ENCODE results near the gene CIZ1. TPM values are rescaled to one million over a fixed set of nuclear protein-coding genes. Genes with fewer than 3 reads are reported as not detected.
A peak's percentile ranks its signal among the peaks of the same experiment; 100 is the strongest.
"Not testable (repeated sequence)": the region's sequence is repeated elsewhere in the genome, so short reads cannot be mapped to it uniquely, and the experiment has no call there.

The CIZ1 gene
- total RNA-seq, 1 donor from 2014 or later, result 140 TPM

DNA sequence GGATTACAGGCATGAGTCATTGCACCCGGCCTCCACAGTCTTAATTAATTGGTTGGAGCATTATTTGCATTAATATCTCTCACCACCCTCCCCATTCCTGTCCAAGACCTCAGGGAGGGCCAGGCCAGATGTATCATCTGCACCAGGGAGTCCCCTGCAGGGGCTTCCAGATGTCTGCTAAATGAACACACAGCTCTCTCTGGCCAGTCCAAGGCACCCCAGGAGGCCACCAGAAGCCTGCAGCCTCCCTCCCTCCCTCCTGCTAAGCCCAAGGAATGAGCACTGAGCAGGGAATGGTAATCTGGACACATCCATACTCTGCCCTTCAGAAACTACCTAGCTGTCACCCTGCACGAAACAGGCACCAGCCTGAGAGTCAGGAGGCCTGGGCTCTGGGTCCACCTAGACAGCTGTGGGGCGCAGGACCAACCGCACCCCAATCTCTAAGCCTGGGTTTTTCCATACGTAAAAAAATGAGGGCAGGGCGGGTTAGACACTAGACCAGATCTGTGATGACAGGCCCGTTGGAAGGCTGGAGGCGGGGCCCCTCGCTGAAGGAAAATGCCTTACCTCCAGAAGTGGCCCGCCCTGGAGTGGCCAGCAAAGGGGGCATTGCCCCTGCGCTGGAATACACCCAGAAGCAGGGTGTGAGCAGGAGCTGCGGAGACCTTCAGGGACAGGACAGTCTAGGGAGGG, 8.3 kb downstream of the CIZ1 start:
- Mint-ChIP-seq H3K36me3 (ENCODE audit: low read depth) (peaks cover 33% of the 10 kb centered on the region), H3K9me3 (ENCODE audit: low read depth) (no peaks in the 10 kb centered on the region), H3K27ac (ENCODE audit: unreplicated experiment) (no peak overlapping the region), H3K4me3 (ENCODE audit: unreplicated experiment) (no peak overlapping the region), H3K27me3 (ENCODE audit: low read depth) (no peaks in the 10 kb centered on the region), H3K4me1 (ENCODE audit: low read depth) (peaks cover 3% of the 10 kb centered on the region)
- TF ChIP-seq, protein P1, sequence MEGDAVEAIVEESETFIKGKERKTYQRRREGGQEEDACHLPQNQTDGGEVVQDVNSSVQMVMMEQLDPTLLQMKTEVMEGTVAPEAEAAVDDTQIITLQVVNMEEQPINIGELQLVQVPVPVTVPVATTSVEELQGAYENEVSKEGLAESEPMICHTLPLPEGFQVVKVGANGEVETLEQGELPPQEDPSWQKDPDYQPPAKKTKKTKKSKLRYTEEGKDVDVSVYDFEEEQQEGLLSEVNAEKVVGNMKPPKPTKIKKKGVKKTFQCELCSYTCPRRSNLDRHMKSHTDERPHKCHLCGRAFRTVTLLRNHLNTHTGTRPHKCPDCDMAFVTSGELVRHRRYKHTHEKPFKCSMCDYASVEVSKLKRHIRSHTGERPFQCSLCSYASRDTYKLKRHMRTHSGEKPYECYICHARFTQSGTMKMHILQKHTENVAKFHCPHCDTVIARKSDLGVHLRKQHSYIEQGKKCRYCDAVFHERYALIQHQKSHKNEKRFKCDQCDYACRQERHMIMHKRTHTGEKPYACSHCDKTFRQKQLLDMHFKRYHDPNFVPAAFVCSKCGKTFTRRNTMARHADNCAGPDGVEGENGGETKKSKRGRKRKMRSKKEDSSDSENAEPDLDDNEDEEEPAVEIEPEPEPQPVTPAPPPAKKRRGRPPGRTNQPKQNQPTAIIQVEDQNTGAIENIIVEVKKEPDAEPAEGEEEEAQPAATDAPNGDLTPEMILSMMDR (IDR thresholded peaks at IDR 0.05), result no peak
- DNase-seq (ENCODE audit: low spot score), result no peak

DNA sequence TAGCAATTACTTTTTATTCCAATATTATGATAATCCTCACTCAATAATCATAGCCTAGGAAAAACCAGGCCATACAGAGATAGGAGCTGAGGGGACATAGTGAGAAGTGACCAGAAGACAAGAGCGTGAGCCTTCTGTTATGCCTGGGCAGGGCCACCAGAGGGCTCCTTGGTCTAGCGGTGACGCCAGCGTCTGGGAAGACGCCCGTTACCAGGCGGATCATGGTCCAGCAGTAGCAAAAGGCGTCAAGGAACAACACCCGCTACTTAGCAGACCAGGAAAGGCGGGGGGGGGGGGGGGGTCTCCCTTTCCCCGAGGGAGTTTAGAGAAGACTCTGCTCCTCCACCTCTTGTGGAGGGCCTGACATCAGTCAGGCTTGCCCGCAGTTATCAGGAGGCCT, 9.9 kb downstream of the CIZ1 start:
- TF ChIP-seq, protein P1 (IDR thresholded peaks at IDR 0.05), result peak; percentile 76
- not testable (repeated sequence) for H3K9me3 Mint-ChIP-seq (ENCODE audit: low read depth); H3K4me1 Mint-ChIP-seq (ENCODE audit: low read depth); DNase-seq (ENCODE audit: low spot score); H3K27ac Mint-ChIP-seq (ENCODE audit: unreplicated experiment); H3K4me3 Mint-ChIP-seq (ENCODE audit: unreplicated experiment); H3K27me3 Mint-ChIP-seq (ENCODE audit: low read depth)
- H3K36me3 Mint-ChIP-seq (ENCODE audit: low read depth), result peaks cover 35% of the 10 kb centered on the region

DNA sequence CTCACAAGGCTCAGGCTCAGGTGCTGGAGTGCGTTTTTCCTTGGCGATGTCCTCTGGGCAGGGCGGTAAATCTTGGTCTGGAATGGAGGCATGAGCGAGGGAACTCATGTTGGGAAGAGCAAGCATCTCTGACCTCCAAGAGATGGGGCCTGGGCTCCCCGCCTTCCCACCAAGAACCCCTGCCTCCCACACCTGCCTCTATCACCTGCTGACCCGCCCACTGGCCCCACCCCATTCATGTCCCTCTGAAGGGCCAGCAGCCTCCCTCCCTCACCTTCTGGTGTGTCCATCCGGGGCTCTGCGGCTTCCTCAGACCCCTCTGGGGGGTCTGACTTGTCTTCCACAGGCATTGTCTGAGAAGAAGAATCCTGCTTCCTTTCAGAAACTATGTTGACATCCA, 10.9 kb downstream of the CIZ1 start:
- no peak for DNase-seq (ENCODE audit: low spot score)

DNA sequence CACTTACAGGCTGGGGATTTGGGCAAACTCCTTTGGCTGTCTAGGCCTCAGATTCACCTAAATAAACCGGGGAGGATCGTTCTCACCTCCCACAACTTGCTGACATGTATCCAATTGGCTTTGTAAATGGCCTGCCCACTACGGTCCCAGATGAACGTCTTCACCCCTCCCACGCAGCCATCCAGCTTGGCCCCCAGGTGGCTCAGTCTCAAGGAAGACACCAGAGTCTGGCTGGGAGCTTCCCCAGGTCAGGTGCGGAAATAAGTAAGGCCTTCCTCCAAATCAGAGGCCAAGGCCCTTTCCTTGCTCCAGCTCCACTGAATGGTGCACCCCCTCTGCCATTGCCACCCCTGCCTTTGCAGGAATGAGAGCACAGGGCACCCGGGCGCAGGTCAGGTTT, 11.4 kb downstream of the CIZ1 start:
- TF ChIP-seq, protein P1 (IDR thresholded peaks at IDR 0.05), result no peak
- no peak for DNase-seq (ENCODE audit: low spot score)
- Mint-ChIP-seq H3K9me3 (ENCODE audit: low read depth) (no peaks in the 10 kb centered on the region), H3K4me3 (ENCODE audit: unreplicated experiment) (no peak overlapping the region), H3K27ac (ENCODE audit: unreplicated experiment) (no peak overlapping the region), H3K36me3 (ENCODE audit: low read depth) (peaks cover 34% of the 10 kb centered on the region), H3K27me3 (ENCODE audit: low read depth) (no peaks in the 10 kb centered on the region), H3K4me1 (ENCODE audit: low read depth) (peaks cover 9% of the 10 kb centered on the region)

More for the DNA sequence above, 10.9 kb downstream of the CIZ1 start:
- peaks cover 33% of the 10 kb centered on the region for H3K36me3 Mint-ChIP-seq (ENCODE audit: low read depth)
- H3K9me3 Mint-ChIP-seq (ENCODE audit: low read depth), result no peaks in the 10 kb centered on the region
- TF ChIP-seq, protein P1 (IDR thresholded peaks at IDR 0.05), result no peak
- no peak overlapping the region for H3K27ac Mint-ChIP-seq (ENCODE audit: unreplicated experiment)
- no peak overlapping the region for H3K4me3 Mint-ChIP-seq (ENCODE audit: unreplicated experiment)
- no peaks in the 10 kb centered on the region for H3K27me3 Mint-ChIP-seq (ENCODE audit: low read depth)
- peaks cover 4% of the 10 kb centered on the region for H3K4me1 Mint-ChIP-seq (ENCODE audit: low read depth)

DNA sequence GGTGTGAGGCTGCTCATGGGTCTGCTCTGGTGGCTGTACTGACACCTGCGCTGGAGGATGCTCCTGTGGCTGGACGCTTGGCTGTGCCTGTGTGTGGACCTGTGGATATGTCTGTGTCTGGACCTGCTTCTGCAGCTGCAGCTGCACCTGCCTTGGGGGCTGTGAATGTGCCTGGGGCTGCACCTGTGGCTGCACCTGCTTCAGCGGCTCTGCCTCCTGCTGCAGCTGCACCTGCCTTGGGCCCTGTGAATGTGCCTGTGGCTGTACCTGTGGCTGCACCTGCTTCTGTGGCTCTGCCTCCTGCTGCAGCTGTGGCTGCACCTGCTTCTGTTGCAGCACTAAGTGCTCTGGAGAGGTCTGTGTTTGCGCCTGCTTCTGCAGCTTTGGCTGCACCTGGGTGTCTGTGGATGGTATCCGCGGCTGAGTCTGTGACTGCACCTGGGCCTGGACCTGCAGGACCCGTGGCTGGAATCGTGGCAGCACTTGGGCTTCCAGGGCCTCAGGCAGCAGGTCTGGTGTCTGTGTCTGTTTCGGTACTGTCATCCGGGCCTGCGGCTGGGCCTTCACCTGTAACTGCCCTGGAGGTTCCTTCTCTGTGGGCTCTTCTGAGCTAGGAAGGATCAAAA, 12.5 kb downstream of the CIZ1 start:
- Mint-ChIP-seq H3K27ac (ENCODE audit: unreplicated experiment) (no peak overlapping the region), H3K36me3 (ENCODE audit: low read depth) (peaks cover 38% of the 10 kb centered on the region), H3K4me3 (ENCODE audit: unreplicated experiment) (no peak overlapping the region), H3K27me3 (ENCODE audit: low read depth) (no peaks in the 10 kb centered on the region), H3K4me1 (ENCODE audit: low read depth) (peaks cover 9% of the 10 kb centered on the region), H3K9me3 (ENCODE audit: low read depth) (no peaks in the 10 kb centered on the region)
- TF ChIP-seq, protein P1 (IDR thresholded peaks at IDR 0.05), result no peak
- no peak for DNase-seq (ENCODE audit: low spot score)

All from chondrocyte (in vitro differentiated cells).